A673 (cell line): Measurements from ENCODE around the gene FAH.

ENCODE experiments used
- CTCF ChIP-seq: fragments of 300-800, 200-600 bp; sonication (generic); conservative IDR thresholded peaks from 2 replicates; pipeline ENCODE4 v1.5.1; 2017; ENCODE audit warnings: low read depth, mild to moderate bottlenecking, antibody characterized with exemption, low read length, moderate library complexity, mixed read lengths
- EZH2 ChIP-seq: fragments of 200-600 bp; sonication (generic); IDR thresholded peaks from 2 replicates; pipeline ENCODE4 v1.6.1; 2017; ENCODE audit warnings: borderline replicate concordance, low read depth, mild to moderate bottlenecking, mixed read lengths, antibody characterized with exemption, low read length; ENCODE audit not compliant: poor library complexity, severe bottlenecking

- TF ChIP-seq CTCF (no peak), EZH2 (no peak)
These were observed 56.2 kb downstream of the FAH start for GRCh38 chr15:80208758-80209734.
